Germinal center (tissue), 1 donor: Measurements from ENCODE around the gene RPS6KA3.
"Not testable (repeated sequence)": the region's sequence is repeated elsewhere in the genome, so short reads cannot be mapped to it uniquely, and the experiment has no call there.

ENCODE experiments used
- DNase-seq: peaks from one replicate; pipeline ENCODE4 v3.0.0; 2012; ENCODE audit warnings: mixed read lengths, low spot score

Gene RPS6KA3

DNA sequence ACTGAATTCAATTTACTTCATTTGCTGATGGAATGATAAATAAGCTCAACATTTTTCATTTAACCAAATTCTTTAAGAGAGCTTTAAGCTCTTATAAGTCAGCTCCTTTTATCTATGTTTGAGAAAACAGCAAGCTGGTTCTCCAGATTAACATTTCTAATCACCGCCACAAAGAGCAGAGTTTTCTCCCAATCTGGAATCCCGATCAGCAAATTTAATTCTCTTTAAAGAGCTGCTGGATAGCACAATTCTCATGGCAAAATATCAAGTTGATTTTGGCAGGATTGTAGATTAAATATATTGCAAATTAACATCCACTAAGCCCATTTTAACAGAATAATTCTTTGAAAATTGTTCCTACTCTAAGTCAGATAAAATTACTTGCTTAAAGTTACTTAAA is 48.8 kb downstream of the RPS6KA3 start:
- no peak for DNase-seq

GRCh38 chrX:20217271-20217670 is 49.4 kb downstream of the RPS6KA3 start:
- no peak for DNase-seq

DNA sequence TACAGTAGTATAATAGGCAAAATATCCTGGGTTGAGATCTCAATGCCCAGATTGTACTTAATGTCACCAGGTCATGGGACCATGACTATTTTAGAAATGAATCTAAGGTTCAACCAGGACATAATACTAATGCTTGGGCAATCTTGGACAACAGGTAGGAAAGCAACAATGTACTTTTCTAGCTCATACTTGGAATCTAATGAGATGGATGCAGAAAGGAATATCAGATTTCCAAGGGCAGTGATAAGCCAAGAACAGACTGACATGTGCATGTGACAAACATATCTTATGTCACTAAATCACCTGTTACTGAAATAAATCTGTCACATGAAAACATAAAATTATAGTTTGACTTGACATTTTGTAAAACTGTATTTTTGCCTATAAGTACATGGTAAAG is 51.1 kb downstream of the RPS6KA3 start:
- DNase-seq: no peak

DNA sequence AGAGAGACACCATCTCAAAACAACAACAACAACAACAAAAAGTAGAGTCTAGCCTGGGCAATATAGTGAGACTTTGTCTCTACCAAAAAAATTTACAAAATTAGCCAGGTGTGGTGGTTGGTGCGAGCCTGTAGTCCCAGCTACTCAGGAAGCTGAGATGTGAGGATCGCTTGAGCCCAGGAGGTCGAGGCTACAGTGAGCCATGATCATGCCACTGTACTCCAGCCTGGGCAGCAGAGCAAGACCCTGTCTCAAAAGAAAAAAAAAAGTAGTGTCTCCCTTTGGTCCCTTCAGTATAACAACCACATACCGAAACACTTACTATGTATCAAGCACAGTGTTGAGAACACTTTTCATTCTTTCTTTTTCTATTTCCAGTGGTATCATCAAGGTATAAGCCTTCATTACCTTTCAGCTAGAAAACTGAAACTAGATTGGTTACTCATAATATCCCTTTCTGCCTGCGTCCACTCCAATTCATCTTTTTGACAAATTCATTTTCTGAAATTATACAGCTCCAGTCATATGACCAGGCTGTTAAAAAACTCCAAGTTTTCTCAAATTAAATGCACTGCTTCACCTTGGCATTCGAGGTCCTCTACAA is 54.1 kb downstream of the RPS6KA3 start:
- no peak for DNase-seq

GRCh38 chrX:20211261-20211786 is 55.4 kb downstream of the RPS6KA3 start:
- DNase-seq: no peak

DNA sequence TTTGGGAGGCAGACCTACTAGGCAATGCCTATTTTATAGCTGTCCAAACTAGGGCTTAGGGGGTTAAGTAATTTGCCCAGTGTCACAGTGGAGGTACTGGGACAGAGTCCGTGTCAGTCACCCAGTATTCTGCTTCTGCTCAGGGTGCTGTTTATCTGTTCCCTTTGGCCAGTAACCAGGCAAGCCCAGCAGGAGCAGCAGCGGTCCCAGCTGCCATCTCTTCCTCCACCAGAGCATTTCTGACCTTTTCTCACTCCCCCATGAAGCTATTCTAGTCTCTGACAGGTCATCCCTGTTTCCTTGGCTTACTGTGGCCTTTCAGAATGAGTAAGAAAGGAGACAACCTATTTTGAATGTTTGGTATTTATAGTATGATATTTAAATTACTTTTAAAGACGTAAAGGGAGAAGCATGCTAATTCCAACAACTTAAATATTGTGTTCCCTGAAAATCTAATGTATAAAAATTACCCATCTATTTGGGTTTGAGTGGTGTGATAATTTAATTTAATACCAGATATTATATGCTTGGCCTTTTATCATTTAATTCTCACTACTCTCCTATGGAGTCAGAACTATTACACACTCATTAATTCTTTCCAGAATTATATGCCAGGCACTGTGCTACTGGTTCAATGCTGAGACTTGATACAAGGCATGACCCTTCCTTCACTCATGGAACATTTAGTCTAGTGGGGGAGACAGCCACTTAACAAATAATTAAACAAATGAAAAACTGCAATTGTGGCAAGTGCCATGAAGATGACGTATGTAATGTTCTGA is 60.6 kb downstream of the RPS6KA3 start:
- peak; percentile 1 for DNase-seq

DNA sequence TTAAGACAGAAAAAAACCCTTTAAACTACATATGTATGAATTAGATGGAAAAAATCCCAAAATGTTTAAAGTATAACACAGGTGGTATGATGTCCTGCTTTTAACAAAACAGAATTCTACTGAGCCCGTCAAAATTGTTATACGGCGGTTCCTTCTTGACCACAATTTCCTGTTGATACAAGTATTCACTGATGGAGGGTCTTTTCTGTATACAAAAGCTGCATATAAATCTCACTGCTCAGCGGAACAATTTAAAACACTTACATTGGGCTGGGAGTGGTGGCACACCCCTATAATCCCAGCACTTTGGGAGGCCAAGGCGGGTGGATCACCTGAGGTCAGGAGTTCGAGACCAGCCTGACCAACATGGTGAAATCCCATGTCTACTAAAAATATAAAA is 62.4 kb downstream of the RPS6KA3 start:
- no peak for DNase-seq

- no peak for DNase-seq
Observed at GRCh38 chrX:20197641-20198210, 69.0 kb downstream of the RPS6KA3 start.

- DNase-seq: no peak
Observed at GRCh38 chrX:20189171-20189570, 77.5 kb downstream of the RPS6KA3 start.

DNA sequence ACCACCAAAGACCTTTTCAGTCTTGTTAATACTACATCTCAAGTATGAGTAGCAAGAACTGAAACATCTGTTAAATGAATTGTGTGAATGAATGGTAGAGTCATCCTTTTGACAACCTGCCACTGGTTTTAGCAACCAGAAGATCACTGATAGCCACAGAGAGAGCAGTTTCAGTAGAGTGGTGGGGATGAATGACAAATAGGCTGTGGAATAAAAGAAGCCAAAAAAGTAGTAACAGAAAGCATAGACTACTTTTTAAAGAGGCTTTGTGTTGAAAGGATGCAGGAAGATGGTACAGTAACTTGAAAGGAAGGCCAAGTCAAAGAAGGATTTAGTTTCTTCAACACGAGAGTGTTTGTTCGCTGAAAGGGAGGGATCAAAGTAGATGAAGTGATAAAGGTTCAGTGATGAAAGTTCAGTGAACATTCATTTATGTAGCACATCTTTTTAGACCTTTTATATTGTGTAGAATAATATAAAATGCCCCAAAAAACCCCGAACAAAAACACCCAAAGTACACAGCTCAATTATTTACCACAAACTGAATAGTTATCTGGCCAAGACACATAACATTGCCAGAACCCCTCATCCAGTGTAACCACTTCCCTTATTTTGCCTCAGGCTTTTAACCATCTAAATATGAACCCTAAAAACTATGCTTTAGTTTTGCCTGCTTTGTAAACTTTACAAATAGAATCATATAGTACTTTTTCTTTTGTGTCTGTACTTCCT is 84.9 kb downstream of the RPS6KA3 start:
- DNase-seq: no peak

DNA sequence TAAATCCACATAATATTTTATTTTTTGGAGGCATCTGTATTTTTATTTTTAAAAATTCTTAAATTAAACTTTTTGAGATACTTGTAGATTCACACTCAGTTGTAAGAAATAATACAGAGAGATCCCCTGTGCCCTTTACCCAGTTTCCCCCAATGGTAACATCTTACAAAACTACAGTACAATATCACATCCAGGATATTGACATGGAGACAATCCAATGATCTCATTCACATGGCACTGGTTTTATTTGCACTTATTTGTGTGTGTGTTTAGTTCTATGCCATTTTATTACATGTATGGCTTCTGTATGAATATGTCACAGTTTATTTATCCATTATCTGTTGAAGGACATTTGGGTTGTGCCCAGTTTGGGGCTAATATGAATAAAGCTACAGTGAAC is 89.6 kb downstream of the RPS6KA3 start:
- no peak for DNase-seq

GRCh38 chrX:20173856-20174255 is 92.9 kb downstream of the RPS6KA3 start:
- no peak for DNase-seq

DNA sequence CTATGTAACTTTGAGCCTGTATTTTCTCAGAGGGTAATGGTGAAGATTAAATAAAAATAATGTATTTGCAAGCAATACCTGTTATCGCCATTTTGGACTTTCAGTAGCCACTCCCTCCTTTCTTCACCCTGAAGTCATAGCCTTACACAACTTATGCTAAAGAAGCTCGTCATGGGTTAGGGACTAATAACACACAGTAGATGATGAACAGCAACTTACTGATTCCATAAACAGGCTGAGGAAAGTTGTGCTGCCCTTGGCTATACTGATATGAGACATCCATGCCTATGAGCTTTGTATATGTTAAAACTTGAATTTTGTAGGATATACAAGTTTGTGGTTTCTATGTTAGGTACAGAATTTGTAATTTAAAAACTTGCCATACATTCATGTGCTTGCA is 93.4 kb downstream of the RPS6KA3 start:
- no peak for DNase-seq

DNA sequence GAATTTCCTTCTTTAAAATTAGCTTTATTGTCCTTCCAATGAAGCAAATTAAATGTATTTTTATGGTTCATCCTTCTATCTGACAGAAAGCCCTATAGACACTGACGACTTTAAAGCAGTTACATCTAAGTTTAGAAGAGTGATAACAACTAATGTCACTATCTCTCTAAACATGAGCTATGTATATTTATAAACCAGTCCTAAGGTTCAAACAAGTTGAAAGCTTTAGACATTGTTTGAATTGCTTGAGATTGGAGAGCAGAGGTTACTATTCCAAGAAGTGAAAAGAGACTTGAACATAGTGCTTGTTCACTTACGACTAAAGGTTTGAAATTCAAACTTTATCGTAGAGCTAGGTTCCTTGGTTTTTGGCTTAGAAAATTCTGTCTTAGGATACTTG is 94.8 kb downstream of the RPS6KA3 start:
- DNase-seq: no peak

DNA sequence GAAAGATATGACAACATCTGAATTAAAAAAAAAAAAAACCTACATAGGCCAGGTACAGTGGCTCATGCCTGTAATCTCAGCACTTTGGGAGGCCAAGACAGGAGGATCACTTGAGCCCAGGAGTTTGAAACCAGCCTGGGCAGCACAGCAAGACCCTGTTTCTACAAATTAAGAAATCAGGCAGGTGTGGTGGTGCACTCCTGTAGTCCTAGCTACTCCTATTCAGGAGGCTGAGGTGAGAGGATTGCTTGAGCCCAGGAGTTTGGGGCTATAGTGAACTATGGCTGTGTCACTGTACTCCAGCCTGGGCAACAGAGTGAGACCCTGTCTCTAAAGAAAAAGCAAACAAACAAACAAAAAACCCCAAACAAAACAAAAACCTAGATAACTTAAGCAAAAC is 104.2 kb downstream of the RPS6KA3 start:
- not testable (repeated sequence) for DNase-seq

- no peak for DNase-seq
Observed at GRCh38 chrX:20159797-20160385, 106.8 kb downstream of the RPS6KA3 start.

DNA sequence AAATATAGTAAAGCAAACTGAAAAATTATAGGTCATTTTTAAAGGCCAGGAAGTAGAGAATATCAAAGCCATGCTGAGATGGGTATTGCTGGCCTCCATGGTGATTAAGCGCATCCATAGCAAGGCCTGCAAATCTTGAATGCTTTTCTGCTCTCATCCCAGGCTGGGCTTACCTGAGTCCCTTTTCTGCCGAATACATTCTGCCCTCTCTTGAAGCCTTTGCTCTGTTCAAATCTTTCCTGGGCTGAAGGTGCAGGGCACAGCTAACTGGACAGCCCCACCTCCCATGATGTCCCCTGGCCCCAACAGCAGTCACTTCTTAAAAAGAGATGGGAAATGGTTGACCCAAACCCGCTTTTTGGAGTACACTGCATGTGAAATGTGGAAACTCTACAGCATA is 115.0 kb downstream of the RPS6KA3 start:
- DNase-seq: no peak

- DNase-seq: no peak
Observed at GRCh38 chrX:20149326-20149725, 117.4 kb downstream of the RPS6KA3 start.

- no peak for DNase-seq
Observed at GRCh38 chrX:20147561-20147960, 119.1 kb downstream of the RPS6KA3 start.

GRCh38 chrX:20144491-20144890 is 122.2 kb downstream of the RPS6KA3 start:
- no peak for DNase-seq

GRCh38 chrX:20143561-20143960 is 123.1 kb downstream of the RPS6KA3 start:
- DNase-seq: no peak

GRCh38 chrX:20143111-20143510 is 123.6 kb downstream of the RPS6KA3 start:
- no peak for DNase-seq
